GM18511 (cell line): ENCODE data around the gene RNU6-1.

Experiments
- ATAC-seq: cut with Tn5 transposase; IDR thresholded peaks from one replicate; pipeline ENCODE4 v1.9.1; 2021; ENCODE audit warnings: mild to moderate bottlenecking, moderate library complexity; ENCODE audit not compliant: unreplicated experiment

Gene RNU6-1

GRCh38 chr15:67839929-67840748 lies at the start of gene RNU6-1:
Gene RNU6-1 (minus strand): TSS chr15:67840045.
- ATAC-seq: peak; percentile 82

- no peak for ATAC-seq
Measured at GRCh38 chr15:67887776-67888175, 47.9 kb upstream of the RNU6-1 start.

- ATAC-seq: no peak
Measured at GRCh38 chr15:67885861-67886260, 46.0 kb upstream of the RNU6-1 start.

- ATAC-seq: no peak
Measured at GRCh38 chr15:67885175-67885523, 45.3 kb upstream of the RNU6-1 start.

DNA sequence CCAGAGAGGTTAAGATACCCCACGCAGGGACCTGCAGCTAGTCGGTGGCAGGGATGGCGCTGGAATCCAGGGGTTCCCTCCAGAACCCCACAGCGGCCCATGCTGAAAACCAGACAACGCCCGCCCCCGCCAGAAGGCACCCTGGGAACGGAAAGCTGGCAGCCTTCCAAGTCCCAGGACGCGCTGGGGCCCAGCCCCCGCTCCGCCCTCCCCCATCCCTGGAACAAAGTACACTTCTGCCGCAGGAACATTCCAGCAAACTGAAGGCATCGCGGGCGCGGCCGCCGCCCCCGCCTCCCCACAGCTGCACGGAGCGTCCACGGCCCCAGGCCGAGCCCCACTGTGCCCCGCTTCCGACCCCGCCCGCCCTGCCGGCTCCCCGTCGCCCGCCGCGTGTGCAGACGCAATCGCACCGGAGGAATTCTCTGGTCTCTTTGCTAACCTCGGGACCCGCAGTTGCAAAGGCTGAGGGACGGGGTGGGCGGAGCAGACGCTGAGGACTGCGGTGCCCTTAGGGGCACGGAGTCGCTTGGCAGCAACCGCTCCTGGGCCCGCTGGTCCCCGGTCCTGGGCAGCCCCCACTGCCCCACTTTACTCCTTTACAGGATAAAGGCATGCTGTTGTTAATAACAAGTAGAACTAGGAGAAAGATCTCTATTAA lies 44.8 kb upstream of the RNU6-1 start:
- ATAC-seq: no peak

GRCh38 chr15:67884009-67884408 lies 44.2 kb upstream of the RNU6-1 start:
- no peak for ATAC-seq

GRCh38 chr15:67883234-67883773 lies 43.5 kb upstream of the RNU6-1 start:
- ATAC-seq: no peak

DNA sequence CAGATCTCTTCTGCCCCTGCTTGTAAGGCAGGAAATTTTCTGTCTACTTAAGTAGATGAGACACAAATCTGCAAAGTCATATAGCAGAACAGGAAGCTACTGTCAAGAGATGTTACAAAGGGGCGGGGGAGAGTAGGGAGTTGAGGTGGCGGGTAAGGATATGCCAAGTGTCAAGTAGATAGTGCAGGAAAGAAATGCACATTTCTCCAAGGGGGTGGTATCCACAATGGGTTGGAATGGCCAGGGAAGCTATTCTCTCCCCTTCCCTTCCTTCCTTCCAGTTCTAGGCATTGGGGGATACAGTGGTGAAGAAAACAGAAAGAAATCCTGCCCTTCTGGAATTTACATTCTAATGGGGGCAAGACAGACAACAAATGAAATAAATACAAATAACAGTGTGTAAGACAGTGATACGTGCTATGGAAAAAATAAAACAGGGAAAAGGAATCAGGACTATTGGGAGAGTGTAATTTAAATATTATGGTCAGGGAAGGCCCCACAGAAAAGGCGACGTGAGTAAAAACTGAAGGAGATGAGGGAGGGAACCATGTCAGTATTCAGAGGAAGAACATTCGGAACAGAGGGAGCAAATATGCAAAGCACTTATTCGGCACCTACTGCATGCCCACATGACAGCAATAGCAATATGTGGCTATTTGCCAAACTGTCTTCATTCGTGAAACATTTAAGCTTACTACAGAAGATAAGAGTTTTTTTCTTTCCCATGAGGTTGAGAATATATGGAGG lies 42.8 kb upstream of the RNU6-1 start:
- no peak for ATAC-seq

DNA sequence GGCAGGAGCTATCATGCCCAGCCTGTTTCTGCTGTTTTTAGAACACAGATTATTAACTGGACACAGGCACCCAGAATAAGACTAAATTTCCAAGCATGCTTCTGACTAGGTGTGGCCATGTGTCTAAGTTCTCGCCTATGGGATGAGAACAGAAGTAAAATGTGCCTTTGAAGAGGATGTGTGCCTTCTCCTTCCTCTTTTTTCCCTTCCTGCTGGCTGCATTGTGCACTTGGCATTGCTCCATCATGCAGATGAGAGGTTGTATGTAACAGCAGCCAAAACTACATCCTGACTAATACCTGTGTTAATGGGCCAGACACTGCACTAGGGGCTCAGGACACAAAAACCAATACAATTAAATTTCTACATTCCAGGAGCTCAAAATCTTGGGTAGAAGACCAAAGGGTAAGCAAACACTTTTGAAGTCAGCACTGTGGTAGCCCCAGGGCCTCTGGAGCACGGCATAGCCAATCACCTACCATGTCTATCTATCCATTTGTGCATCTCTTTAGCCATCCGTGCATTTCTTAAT lies 40.9 kb upstream of the RNU6-1 start:
- ATAC-seq: no peak

GRCh38 chr15:67879440-67880129 lies 39.7 kb upstream of the RNU6-1 start:
- ATAC-seq: no peak

GRCh38 chr15:67878712-67879206 lies 38.9 kb upstream of the RNU6-1 start:
- ATAC-seq: no peak

DNA sequence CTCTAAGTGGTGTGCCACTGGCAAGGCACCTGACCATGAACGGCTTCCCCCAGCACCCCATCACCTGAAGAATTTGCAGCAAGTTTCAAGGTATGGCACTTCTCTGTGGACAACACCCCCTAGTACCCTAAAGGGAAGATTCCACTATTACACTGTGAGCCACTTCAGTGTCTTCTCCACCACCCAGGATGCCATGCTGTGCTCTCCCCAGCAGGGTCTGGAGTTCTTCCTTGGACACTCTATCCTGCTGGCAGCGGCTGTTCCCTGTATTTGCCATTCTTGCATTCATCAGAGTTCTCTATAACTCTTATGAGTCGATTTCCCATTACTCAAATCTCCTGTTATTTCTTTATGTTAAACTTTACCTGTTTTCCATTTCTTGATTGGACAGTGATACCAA lies 33.9 kb upstream of the RNU6-1 start:
- no peak for ATAC-seq

GRCh38 chr15:67870868-67871408 lies 31.1 kb upstream of the RNU6-1 start:
- ATAC-seq: no peak

DNA sequence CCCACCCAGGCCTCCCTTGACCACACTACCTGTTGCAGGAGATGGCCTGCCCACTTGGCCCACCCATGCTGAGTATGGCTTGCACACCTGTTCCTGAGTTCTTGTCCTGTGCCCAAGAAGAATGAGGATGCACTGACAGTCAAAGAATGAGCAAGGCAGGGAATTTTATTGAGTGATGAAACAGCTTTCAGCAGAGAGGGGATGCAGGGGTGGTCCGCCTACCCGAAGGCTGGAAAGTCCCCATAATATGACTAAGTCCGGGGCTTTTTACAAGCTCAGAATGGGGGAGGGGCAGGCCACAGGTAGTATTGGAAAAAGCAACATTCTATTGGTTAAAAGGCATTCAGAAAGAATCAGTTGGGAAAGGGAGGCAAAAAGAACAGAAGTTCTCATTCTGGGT lies 29.9 kb upstream of the RNU6-1 start:
- ATAC-seq: no peak

DNA sequence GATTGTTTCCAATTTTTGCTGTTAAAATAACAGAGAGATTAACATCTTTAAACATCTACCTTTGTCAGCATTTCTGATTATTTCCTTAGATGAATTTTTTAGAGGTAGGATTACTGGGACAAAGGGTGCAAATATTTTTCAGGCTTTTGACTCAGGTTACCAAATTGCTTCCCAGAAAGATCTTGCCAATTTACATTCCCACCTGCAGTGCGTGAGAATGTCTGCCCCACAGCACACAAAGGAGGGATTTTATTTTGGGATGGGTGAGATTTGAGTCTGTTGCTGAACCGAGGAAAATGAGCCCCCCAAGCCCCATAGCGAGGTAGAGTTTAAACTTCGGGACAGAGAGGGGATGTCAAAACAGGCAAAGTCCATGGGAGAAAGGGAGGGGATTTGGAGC lies 25.9 kb upstream of the RNU6-1 start:
- no peak for ATAC-seq

DNA sequence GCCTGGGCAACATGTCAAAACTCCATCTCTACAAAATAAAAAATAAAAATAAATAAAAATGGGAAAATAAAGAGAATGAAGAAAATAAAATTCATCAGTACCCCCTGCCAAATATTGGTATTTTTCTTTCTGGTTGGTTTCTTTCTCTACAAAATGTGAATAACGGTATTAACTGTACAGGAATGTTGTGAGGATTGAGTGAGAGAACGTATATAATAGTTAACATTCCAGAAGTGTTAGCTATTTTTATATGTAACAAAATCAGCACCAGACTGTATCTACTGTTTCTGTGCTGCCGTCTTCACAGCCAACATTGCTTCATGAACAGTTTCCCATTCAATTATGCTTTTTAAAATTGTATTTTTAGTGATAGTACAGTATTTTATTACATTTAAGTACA lies 25.5 kb upstream of the RNU6-1 start:
- no peak for ATAC-seq

GRCh38 chr15:67863442-67863987 lies 23.7 kb upstream of the RNU6-1 start:
- peak; percentile 89 for ATAC-seq

DNA sequence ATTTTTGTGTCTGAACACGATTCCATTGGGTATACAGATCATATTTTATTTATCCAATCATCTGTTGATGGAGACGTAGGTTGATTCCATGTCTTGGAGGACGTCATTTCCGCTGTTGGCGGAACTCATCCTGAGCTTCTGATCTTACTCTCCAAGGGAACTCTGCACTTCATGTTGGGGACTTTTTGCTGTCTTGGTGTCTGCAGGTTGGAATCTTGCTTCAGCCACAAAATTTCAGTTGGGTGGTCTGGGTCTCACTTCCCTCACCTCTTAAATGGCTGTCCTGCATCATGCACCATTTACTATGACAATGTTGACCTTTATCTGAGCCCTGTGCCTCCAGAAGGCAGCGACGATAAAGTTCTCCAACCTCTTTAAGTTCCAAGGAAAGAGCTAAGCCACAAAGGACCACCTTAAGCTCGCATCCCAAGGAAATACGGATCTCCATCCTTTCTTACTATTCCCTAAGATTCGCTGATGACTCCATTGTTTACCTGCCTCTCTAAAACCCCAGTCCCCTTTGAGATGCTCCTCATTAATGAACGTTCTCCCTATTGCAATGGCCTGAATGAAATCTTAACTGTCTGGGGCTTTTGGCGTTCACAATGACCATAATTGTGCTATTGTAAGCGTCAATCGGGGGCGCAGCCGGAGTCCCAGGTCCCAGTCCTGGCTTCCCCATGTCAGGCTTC lies 23.1 kb upstream of the RNU6-1 start:
- peak; percentile 45 for ATAC-seq

GRCh38 chr15:67861983-67862382 lies 22.1 kb upstream of the RNU6-1 start:
- ATAC-seq: no peak
